ENCODE results near the gene PKNOX2. TPM values are rescaled to one million over a fixed set of nuclear protein-coding genes. Genes with fewer than 3 reads are reported as not detected.

Gene PKNOX2
- total RNA-seq, 1 donor from 2014 or later: not detected

DNA sequence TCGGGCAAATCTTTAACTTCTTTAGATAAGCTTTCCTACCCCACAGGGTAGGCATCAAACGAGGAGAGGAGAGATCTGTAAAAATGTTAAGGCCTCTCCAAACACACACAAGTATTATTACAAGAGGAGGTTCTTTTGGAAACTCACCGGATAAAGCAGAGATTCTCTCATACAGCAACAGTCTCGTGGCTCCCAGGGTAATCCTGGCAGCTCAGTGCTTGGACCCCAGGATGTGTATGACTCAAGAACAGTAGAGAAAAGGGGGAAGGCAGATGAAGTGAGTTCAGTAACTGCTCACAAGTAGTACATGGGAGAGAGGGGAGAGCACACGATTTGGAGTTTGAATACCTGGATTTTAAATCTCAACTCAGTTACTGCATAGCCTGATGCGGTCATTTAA, 210.6 kb downstream of the PKNOX2 start:
- Mint-ChIP-seq H3K27me3 (peaks cover 25% of the 10 kb centered on the region), H3K36me3 (ENCODE audit: low read depth) (no peaks in the 10 kb centered on the region), H3K9me3 (no peaks in the 10 kb centered on the region), H3K4me1 (no peaks in the 10 kb centered on the region), H3K4me3 (no peak overlapping the region), H3K27ac (no peak overlapping the region)
- POLR2A ChIA-PET: no interaction called here
- no peak for ATAC-seq (ENCODE audit: low read depth)
- CTCF ChIA-PET: no interaction called here
- intact Hi-C loops (cut with micrococcal nuclease): no loop called here
- TF ChIP-seq, protein P1, sequence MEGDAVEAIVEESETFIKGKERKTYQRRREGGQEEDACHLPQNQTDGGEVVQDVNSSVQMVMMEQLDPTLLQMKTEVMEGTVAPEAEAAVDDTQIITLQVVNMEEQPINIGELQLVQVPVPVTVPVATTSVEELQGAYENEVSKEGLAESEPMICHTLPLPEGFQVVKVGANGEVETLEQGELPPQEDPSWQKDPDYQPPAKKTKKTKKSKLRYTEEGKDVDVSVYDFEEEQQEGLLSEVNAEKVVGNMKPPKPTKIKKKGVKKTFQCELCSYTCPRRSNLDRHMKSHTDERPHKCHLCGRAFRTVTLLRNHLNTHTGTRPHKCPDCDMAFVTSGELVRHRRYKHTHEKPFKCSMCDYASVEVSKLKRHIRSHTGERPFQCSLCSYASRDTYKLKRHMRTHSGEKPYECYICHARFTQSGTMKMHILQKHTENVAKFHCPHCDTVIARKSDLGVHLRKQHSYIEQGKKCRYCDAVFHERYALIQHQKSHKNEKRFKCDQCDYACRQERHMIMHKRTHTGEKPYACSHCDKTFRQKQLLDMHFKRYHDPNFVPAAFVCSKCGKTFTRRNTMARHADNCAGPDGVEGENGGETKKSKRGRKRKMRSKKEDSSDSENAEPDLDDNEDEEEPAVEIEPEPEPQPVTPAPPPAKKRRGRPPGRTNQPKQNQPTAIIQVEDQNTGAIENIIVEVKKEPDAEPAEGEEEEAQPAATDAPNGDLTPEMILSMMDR (IDR thresholded peaks at IDR 0.05): no peak
- DNase-seq: no peak

DNA sequence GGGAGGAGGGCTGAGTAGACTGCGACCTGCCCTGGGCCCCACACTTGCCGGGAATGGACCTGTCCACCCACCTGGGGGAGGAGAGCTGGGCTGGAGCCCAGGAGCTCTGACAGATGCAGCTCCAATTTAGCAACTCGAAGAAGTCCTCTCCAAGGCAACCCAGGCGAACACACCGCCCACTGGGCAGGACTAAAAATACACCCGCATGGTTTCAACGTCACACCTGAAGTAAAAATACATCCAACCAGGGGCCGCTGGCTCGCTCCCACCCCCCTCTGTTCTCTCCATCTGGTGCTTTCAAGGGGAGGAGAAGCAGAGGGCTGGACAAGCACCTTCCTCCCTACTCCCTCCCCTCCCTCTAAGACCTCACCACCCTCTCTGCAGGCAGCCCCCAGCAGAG, 211.6 kb downstream of the PKNOX2 start:
- H3K4me3 Mint-ChIP-seq: no peak overlapping the region
- H3K27ac Mint-ChIP-seq: no peak overlapping the region
- no peak for DNase-seq
- TF ChIP-seq, protein P1 (IDR thresholded peaks at IDR 0.05): no peak
- H3K27me3 Mint-ChIP-seq: peaks cover 20% of the 10 kb centered on the region
- ChIA-PET POLR2A (no interaction called here), CTCF (no interaction called here)
- no peaks in the 10 kb centered on the region for H3K36me3 Mint-ChIP-seq (ENCODE audit: low read depth)
- no peaks in the 10 kb centered on the region for H3K4me1 Mint-ChIP-seq
- H3K9me3 Mint-ChIP-seq: no peaks in the 10 kb centered on the region
- no peak for ATAC-seq (ENCODE audit: low read depth)
- intact Hi-C loops (cut with micrococcal nuclease): no loop called here

DNA sequence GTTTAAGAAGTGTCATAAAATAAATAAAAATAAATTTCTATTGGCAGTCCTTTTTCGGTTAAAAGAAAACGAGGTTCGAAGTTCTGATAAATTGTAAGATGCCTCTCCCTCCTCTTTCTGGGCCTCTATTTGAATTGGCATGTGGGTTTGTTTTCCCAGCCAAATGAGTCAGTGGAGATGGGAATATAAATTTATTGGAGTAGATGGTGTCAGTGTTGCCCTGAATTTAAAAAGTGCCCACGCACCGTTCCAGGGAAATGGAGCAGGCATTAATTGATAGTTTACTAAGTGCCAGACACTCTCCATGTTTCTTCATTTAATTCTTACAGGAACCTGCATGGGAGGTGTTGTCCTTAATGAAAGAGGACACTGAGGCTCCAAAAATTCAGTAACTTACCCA, 212.3 kb downstream of the PKNOX2 start:
- ChIA-PET POLR2A (no interaction called here), CTCF (no interaction called here)
- Mint-ChIP-seq H3K27ac (no peak overlapping the region), H3K36me3 (ENCODE audit: low read depth) (no peaks in the 10 kb centered on the region), H3K4me1 (no peaks in the 10 kb centered on the region), H3K9me3 (no peaks in the 10 kb centered on the region), H3K4me3 (no peak overlapping the region), H3K27me3 (peaks cover 20% of the 10 kb centered on the region)
- ATAC-seq (ENCODE audit: low read depth): no peak
- intact Hi-C loops (cut with micrococcal nuclease): no loop called here
- TF ChIP-seq, protein P1 (IDR thresholded peaks at IDR 0.05): no peak
- DNase-seq: no peak

DNA sequence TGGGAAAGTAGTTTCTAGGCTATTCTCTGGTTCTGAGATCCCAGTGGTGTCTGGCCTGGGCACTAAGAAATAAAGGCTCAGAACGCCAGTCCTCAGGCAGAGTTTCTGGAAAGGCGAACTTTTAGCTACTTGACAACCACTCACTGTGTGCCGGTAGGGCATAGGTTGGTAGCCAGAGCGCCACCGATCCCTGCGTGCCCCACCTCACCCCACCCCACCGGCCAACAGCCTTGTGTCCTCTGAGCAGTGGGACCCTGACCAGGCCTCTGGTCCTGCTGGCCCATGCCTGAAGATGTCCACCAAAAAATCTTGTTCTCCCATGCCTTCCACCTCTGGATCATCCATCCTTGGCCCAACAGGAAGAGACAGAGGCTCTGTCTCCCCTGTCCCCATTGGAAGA, 213.5 kb downstream of the PKNOX2 start:
- H3K4me1 Mint-ChIP-seq: no peaks in the 10 kb centered on the region
- no peaks in the 10 kb centered on the region for H3K9me3 Mint-ChIP-seq
- intact Hi-C loops (cut with micrococcal nuclease): no loop called here
- no peaks in the 10 kb centered on the region for H3K36me3 Mint-ChIP-seq (ENCODE audit: low read depth)
- peaks cover 16% of the 10 kb centered on the region for H3K27me3 Mint-ChIP-seq
- CTCF ChIA-PET: no interaction called here
- ATAC-seq (ENCODE audit: low read depth) (no peak), DNase-seq (no peak)
- H3K4me3 Mint-ChIP-seq: no peak overlapping the region
- H3K27ac Mint-ChIP-seq: no peak overlapping the region
- POLR2A ChIA-PET: no interaction called here
- TF ChIP-seq, protein P1 (IDR thresholded peaks at IDR 0.05): no peak

DNA sequence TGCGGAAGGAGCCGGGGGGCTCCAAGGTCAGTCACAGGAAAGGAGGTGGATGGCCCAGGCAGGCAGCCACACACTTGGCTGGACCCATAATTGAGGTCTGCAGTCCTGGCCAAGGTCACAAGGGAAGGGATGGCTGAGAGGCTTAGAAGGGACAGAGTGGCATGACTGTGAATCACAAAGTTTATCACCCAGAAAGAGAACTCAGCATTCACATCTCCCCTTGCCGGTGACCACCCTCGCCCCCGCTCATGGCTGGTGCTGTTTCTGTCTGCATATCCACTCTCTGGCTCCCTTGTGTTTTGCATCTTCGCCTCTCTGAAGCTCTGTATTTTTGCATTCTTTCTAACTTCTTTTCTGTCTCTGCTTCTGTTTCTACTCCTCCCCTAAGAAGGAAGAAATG, 214.0 kb downstream of the PKNOX2 start:
- no peaks in the 10 kb centered on the region for H3K4me1 Mint-ChIP-seq
- H3K27ac Mint-ChIP-seq: no peak overlapping the region
- ChIA-PET CTCF (no interaction called here), POLR2A (no interaction called here)
- peaks cover 14% of the 10 kb centered on the region for H3K27me3 Mint-ChIP-seq
- DNase-seq (no peak), ATAC-seq (ENCODE audit: low read depth) (no peak)
- no peaks in the 10 kb centered on the region for H3K36me3 Mint-ChIP-seq (ENCODE audit: low read depth)
- TF ChIP-seq, protein P1 (IDR thresholded peaks at IDR 0.05): no peak
- H3K9me3 Mint-ChIP-seq: no peaks in the 10 kb centered on the region
- H3K4me3 Mint-ChIP-seq: no peak overlapping the region
- intact Hi-C loops (cut with micrococcal nuclease): no loop called here
